HL-60/S4 treated with phorbol 12-myristate 13-acetate at 8.2 ng/mL for 4 days and 3 days (cell line): Measurements from ENCODE around the gene CALD1.

ENCODE experiments used
- in situ Hi-C: fragments of 300-500 bp; cut with MboI; formaldehyde crosslinking; loops from 2 replicates; pipeline ENCODE4 v1.15.0; 2022; ENCODE audit warnings: low sequenced_read_pairs

CALD1 gene

GRCh38 chr7:134820778-134821177, 41.3 kb downstream of the CALD1 start:
- in situ Hi-C loops, result no loop called here

GRCh38 chr7:134823400-134823799, 44.0 kb downstream of the CALD1 start:
- in situ Hi-C loops, result no loop called here

DNA sequence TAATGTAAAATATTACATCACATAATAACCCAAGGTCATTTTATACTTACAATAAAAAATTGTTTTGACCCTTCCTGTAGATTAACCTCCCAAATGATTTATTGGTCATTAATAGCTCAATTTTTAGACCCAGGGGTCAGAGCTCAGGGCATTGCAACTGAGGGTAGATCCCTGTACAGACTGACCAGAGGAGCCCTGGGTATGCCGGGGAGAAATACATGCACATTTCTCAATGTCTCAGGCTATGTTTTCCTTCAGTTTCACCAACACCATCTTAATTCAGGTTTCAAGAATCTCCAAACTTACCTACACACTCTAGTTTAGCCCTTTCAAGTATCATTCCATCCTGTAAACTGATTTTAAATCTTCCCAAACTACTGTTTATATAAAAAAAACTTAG, 46.2 kb downstream of the CALD1 start:
- in situ Hi-C loops, result no loop called here

GRCh38 chr7:134826105-134826504, 46.7 kb downstream of the CALD1 start:
- in situ Hi-C loops, result no loop called here

- in situ Hi-C loops, result no loop called here
These were observed 48.0 kb downstream of the CALD1 start for GRCh38 chr7:134827436-134827835.

DNA sequence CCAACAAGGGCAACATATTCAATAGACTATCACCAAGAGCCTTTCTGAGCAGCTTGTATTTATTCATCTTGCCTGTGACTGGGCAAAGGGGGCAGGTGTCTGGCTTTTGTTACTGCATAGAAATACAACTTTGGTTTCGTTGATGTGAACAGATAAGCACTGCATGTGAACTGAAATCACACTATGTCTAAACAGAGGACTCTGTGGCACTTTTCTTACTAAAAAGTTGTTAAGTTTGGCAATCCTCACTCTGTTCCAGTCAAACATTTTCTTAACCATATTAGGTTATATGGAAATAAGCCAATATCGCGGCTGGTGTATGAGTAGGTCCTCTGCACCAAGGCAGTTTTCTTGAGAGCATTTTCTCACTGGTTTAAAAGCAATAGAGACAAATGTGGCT, 48.5 kb downstream of the CALD1 start:
- in situ Hi-C loops, result no loop called here

GRCh38 chr7:134828361-134828760, 48.9 kb downstream of the CALD1 start:
- in situ Hi-C loops, result no loop called here

DNA sequence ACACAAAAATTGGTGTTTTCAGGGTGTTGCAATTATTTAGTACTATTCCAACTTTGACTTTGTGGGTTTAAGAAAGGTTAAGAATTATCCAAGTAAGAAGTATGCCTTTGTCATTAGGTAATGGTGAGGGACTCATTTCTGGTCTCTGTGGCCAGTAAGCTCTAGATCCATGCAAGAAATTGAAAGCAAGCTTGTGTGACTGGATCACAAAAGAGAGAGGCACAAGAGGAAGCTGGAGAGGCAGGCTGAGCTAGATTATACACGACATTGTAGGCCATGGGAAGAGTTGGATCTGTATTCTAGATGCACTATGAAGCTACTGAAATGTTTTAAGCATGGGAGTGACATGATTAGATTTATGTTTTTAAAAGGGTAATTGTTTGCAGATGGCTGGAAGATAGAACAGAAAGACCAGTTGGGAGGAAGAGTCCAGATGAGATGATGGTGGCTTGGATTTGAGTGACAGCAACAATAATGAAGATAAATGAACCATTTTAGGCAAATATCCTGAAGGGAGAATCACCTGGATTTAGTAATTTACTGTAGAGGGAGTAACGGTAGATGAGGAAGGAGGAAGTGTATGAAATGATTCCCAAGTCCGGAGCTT, 50.0 kb downstream of the CALD1 start:
- in situ Hi-C loops, result no loop called here

- in situ Hi-C loops, result no loop called here
These were observed 52.4 kb downstream of the CALD1 start for GRCh38 chr7:134831862-134832261.

- in situ Hi-C loops, result no loop called here
These were observed 52.9 kb downstream of the CALD1 start for GRCh38 chr7:134832367-134832766.

DNA sequence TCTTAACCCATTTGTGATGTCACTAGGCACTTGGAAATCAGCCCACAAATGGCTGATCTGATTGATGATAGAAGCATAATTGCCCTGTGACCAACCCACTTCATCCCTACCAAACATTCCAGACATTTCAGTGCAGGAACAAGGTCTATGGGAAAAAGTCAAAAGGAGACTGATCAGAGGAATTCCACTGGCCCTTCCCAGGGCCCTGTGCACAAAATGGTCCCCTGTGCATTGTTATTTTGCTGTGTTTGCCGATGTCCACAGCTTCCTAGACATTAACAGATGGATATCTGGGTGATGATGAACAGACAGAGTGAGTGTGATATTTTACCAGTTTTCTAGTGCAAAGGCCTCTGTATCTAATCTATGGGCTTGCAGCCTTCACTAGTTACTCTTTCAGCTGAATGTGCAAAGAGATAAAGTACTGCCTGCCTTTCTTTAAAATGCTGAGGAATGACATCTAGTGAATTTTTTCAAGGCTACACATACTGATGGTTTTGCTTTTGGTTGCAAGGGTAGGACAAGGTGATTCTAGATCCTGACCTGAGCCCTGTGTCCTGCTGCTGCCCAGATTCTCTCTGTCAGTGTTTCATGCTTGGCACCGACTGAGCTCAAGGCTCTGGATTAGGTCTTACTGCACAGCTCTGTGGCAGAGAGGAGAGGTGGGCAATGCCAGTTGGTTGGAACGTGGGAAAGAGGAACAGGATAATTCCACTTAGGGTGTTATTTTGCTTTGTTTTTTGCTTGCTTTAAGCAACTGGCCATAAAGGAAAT, 55.4 kb downstream of the CALD1 start:
- in situ Hi-C loops, result no loop called here

GRCh38 chr7:134835463-134835823, 56.0 kb downstream of the CALD1 start:
- in situ Hi-C loops, result no loop called here

DNA sequence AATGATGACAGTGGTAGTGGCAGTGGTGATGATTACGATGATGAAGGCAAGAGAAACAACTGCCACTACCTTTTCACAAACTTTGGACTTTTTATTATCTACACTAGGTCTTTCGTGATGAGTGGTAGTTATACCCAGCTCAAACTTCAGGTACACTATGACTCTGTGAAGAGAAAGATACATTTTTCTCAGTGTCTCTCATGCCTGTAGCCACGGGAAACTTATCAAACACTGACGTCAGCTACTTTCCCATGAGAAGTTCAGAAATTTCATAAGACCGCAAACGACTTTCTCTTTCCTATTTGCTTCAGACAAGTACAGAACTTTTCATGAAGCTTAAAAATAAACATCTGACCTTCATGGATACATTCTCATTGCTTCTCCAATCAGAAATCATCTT, 57.0 kb downstream of the CALD1 start:
- in situ Hi-C loops, result no loop called here

- in situ Hi-C loops, result no loop called here
These were observed 59.9 kb downstream of the CALD1 start for GRCh38 chr7:134839298-134839697.

GRCh38 chr7:134842062-134842461, 62.6 kb downstream of the CALD1 start:
- in situ Hi-C loops, result no loop called here

- in situ Hi-C loops, result no loop called here
These were observed 63.5 kb downstream of the CALD1 start for GRCh38 chr7:134842886-134843430.

- in situ Hi-C loops, result no loop called here
These were observed 64.8 kb downstream of the CALD1 start for GRCh38 chr7:134844200-134844599.

GRCh38 chr7:134845461-134845860, 66.0 kb downstream of the CALD1 start:
- in situ Hi-C loops, result no loop called here

DNA sequence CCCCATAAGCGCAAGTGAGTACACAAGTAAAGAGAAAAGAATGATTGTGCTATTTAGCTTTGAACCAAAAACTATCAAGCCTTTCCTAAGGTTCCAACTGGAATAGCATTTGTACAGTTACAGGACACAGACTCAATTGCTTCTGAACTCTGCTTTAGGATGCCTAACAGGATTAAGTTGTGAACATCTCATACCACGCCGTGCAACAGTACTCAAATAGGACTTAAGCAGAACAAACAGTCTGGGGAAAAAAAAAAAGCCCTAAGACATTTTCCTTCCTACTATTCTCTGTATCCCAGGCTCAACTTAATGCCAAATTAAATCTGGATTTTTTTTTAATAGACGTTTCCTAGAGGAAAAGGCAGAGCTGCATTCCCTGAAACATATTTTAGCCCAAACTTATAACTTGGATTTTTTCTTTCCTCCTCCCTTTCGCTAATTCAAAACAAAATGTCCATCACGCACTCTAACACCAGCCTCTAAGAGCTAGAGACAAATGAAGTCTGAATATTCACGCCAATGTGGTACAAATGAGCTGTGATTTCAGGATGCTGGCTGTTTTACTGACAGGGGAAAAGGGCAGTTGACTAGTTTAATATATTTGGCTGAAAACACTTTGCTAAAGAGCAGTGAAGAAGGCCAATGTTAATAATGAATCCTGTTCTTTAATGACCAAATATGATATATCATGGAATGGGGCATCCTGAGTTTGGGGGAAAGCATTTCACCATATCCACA, 68.6 kb downstream of the CALD1 start:
- in situ Hi-C loops, result no loop called here

DNA sequence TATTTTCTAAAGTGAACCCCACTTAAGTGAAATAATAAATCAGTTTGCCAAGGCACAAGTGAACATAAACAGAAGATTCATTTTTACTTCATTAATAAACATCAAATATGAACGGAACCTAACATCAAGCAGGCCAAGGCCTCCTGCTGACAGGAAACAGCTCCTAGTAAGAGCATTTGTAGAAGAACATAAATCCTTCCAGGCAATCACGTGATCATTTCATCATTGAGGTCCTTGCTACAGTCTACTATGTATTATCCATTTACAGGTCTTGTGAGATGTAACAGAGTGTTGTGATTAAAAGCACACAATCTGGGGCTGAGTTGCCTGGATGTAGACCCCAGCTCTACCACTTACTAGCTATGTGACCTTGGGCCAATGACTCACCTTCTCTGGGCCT, 70.6 kb downstream of the CALD1 start:
- in situ Hi-C loops, result no loop called here

GRCh38 chr7:134851141-134851540, 71.7 kb downstream of the CALD1 start:
- in situ Hi-C loops, result no loop called here

GRCh38 chr7:134852625-134853024, 73.2 kb downstream of the CALD1 start:
- in situ Hi-C loops, result no loop called here
